ENCODE results near the gene TECTB.
A peak's percentile ranks its signal among the peaks of the same experiment; 100 is the strongest.

TECTB gene

DNA sequence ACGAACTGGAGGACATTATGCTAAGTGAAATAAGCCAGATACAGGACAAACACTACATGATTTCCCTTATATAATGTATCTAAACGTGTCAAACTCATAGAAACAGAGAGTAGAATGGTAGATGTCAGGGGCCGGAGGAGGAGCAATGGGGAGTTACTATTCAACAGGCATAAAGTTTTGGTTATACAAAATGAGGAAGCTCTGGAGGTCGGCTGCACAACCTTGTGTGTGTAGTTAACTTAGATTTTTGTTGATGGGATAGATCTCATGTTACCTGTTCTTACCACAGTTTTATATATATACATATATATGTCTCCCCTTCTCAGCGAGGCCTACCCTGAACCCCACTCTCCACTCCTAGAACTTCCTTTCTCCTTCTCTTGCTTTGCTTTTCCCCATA, 22.4 kb upstream of the TECTB start:
- Mint-ChIP-seq H3K36me3 (ENCODE audit: low read depth) (no peaks in the 10 kb centered on the region), H3K9me3 (peaks cover 2% of the 10 kb centered on the region), H3K27ac (peak overlapping the region; percentile 21 to 48 (median 47)), H3K4me1 (no peaks in the 10 kb centered on the region), H3K4me3 (no peak overlapping the region), H3K27me3 (ENCODE audit: low read depth) (no peaks in the 10 kb centered on the region)
- TF ChIP-seq CTCF (IDR thresholded peaks at IDR 0.05; ENCODE audit: unreplicated experiment in 3 of 3): no peak

- peak overlapping the region; percentile 21 to 48 (median 47) for H3K27ac Mint-ChIP-seq
- H3K4me3 Mint-ChIP-seq: no peak overlapping the region
- H3K27me3 Mint-ChIP-seq (ENCODE audit: low read depth): no peaks in the 10 kb centered on the region
- TF ChIP-seq CTCF (IDR thresholded peaks at IDR 0.05; ENCODE audit: unreplicated experiment in 3 of 3): no peak
- H3K4me1 Mint-ChIP-seq: no peaks in the 10 kb centered on the region
- H3K9me3 Mint-ChIP-seq: peaks cover 2% of the 10 kb centered on the region
- no peaks in the 10 kb centered on the region for H3K36me3 Mint-ChIP-seq (ENCODE audit: low read depth)
Observed at GRCh38 chr10:112261281-112261822, 21.8 kb upstream of the TECTB start.

DNA sequence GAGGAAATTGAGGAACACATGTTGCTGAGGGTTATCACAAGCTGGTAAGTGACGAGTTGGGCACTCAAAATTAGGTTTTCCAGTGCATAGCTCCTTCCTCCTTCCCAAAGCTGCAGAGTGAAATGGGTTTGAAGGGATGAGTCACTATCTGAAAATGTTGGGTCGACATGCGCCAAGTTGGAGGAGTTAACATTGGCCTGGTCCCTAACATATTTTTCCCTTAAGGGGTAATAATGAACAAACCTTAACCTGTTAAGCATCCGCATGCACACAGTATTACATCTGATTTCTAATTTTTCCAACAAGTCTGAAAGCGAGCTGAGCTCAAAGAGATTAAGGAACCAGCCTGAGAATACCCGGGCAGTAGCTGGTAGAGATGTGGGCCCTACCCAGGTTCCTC, 20.7 kb upstream of the TECTB start:
- H3K27me3 Mint-ChIP-seq (ENCODE audit: low read depth): no peaks in the 10 kb centered on the region

DNA sequence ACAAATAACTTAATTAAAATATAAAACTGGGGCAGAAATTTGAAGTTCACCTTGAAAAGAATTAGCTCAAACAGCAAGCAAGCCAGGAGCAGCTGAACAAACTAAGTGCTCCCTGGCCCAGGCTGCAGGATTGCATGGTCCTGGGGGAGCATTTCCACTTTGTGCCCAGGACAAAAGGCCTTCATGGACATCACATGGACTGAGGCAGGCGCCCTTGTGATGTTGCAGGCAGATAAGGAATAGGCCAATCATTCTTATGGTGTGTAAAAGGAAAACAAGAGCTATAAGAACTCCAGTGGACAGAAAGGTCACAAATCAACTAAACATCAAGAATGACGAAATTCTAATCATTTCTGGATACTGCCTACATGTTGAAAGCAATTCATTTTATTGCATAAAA, 17.5 kb upstream of the TECTB start:
- Mint-ChIP-seq H3K27ac (no peak overlapping the region), H3K36me3 (ENCODE audit: low read depth) (no peaks in the 10 kb centered on the region), H3K4me3 (no peak overlapping the region), H3K4me1 (no peaks in the 10 kb centered on the region), H3K27me3 (ENCODE audit: low read depth) (peaks cover 4% of the 10 kb centered on the region), H3K9me3 (no peaks in the 10 kb centered on the region)
- TF ChIP-seq CTCF (IDR thresholded peaks at IDR 0.05; ENCODE audit: unreplicated experiment in 3 of 3): no peak

More for the DNA sequence above, 20.7 kb upstream of the TECTB start:
- Mint-ChIP-seq H3K9me3 (no peaks in the 10 kb centered on the region), H3K27ac (no peak overlapping the region), H3K4me3 (no peak overlapping the region), H3K4me1 (no peaks in the 10 kb centered on the region), H3K36me3 (ENCODE audit: low read depth) (no peaks in the 10 kb centered on the region)
- TF ChIP-seq CTCF (IDR thresholded peaks at IDR 0.05; ENCODE audit: unreplicated experiment in 3 of 3): no peak

DNA sequence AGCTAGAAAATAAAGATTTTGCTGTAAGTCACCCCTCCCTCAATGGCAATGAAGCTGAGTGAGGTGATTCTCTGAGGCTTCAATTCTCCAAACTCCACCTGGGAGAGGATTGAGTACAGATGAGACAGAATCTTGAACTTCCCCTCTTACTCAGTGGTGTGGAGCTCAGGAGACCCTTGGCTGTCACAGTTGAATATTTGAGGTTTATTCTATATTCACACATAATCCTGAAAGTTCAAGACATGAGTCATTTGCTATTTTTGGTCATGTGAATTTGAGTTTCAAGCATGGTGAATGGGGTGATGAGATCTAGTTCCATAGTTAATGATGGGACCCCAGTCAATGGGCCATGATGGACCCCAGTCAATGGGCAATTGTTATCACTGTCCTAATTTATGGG, 13.9 kb upstream of the TECTB start:
- no peaks in the 10 kb centered on the region for H3K9me3 Mint-ChIP-seq
- no peak overlapping the region for H3K4me3 Mint-ChIP-seq
- peaks cover 4% of the 10 kb centered on the region for H3K27me3 Mint-ChIP-seq (ENCODE audit: low read depth)
- H3K36me3 Mint-ChIP-seq (ENCODE audit: low read depth): no peaks in the 10 kb centered on the region
- no peaks in the 10 kb centered on the region for H3K4me1 Mint-ChIP-seq
- no peak for TF ChIP-seq CTCF (IDR thresholded peaks at IDR 0.05; ENCODE audit: unreplicated experiment in 3 of 3)
- no peak overlapping the region for H3K27ac Mint-ChIP-seq

DNA sequence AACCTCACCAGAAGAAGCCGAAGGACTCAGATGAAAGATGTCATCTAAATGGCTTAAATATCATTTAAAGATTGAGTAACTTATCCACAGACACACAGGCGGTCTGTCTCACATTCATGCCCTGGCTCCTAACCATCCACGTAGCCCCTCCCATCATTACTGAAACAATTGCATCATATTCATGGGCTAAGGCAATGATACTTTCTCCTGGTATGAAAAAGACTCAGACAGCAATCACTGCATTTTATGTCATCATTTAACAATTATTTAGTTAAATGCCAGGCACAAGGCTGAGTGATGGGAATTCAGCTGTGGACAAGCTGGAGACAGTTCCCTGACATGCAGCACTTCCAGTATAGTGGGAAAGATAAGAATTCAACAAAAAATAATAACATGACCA, 11.2 kb upstream of the TECTB start:
- no peak overlapping the region for H3K27ac Mint-ChIP-seq
- no peaks in the 10 kb centered on the region for H3K36me3 Mint-ChIP-seq (ENCODE audit: low read depth)
- H3K4me1 Mint-ChIP-seq: no peaks in the 10 kb centered on the region
- H3K27me3 Mint-ChIP-seq (ENCODE audit: low read depth): peaks cover 4% of the 10 kb centered on the region
- no peaks in the 10 kb centered on the region for H3K9me3 Mint-ChIP-seq
- H3K4me3 Mint-ChIP-seq: no peak overlapping the region
- TF ChIP-seq CTCF (IDR thresholded peaks at IDR 0.05; ENCODE audit: unreplicated experiment in 3 of 3): no peak
